Measurements from ENCODE around the gene GRM3. TPM values are rescaled to one million over a fixed set of nuclear protein-coding genes. Genes with fewer than 3 reads are reported as not detected.

Gene GRM3
- total RNA-seq (2021; fragmentation: NEBNext Ultra II Directional; extraction: Animal tissue kit (Norgen Biotek cat#: 25700)) (3.4 and 4.2 TPM in 2 replicates), polyA plus RNA-seq (2011; rRNA removed) (3.1 and 4.9 TPM in 2 replicates), polyA minus RNA-seq (2011; rRNA and poly(A)+ RNA removed) (3.2 and 5.0 TPM in 2 replicates)
- polyA plus RNA-seq (2011; cell fraction: cytosol; rRNA removed) = 3.3 TPM
- 4.3 TPM for polyA plus RNA-seq (2011; cell fraction: nucleus; rRNA removed)
- polyA plus RNA-seq (2012, experiment 1 of 2) = 1.8 to 2.7 TPM (median 2.2 TPM) in 4 replicates
- 0.71 TPM for polyA plus RNA-seq (2012, experiment 2 of 2)
- polyA plus RNA-seq (2013, experiment 1 of 2) = 1.2 TPM
- 1.3 TPM for polyA plus RNA-seq (2013, experiment 2 of 2)
- polyA minus RNA-seq (2011; cell fraction: cytosol; rRNA and poly(A)+ RNA removed) = 5.1 TPM
- 9.9 TPM for polyA minus RNA-seq (2011; cell fraction: nucleus; rRNA and poly(A)+ RNA removed)
- long read RNA-seq, experiment 1 = 0 reads
- long read RNA-seq, experiment 2, partial matches to known transcripts = 0 of 1 reads
- long read RNA-seq, experiment 2, other reads (novel, unspliced or antisense) = 0 of 1 reads

DNA sequence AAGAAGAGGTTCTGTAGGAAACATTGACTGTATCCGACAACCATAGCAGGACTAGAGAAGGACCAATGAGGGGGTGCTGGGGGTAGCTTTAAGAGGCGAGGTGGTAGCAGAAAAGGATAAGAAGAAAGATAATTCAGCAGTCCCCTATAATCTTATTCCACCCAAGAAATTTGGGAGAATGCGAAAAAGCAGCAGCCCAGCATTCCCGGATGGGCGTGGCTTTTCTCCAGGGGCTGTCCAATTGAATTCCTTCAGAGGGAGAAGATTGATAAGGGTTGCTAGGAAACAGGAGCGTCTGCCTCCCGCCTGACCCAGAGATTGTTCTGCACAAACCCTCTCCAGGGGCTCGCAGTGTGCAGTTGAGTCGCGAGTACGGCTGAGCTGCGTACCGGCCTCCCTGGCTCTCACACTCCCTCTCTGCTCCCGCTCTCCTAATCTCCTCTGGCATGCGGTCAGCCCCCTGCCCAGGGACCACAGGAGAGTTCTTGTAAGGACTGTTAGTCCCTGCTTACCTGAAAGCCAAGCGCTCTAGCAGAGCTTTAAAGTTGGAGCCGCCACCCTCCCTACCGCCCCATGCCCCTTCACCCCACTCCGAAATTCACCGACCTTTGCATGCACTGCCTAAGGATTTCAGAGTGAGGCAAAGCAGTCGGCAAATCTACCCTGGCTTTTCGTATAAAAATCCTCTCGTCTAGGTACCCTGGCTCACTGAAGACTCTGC lies at the start of gene GRM3:
TSS of gene GRM3 (plus strand) at position 349 of the 721 bp plus-strand sequence. CDS start 121,237 bp downstream, outside the sequence.
- POLR2A ChIA-PET (ENCODE audit: partially characterized antibody) = interaction anchor here (1.0 to 2.2 kb wide), 2 partner anchors 10 to 20 kb away, joined by 3 to 8 read pairs; no protein-coding TSS in a partner anchor
- Histone ChIP-seq H4K20me1 (replicated peaks in 1 of 2; ENCODE audit: control insufficient read depth in 1 of 2, insufficient read depth in 2 of 2, low read length in 2 of 2) (no peaks in the 10 kb centered on the region), H2BK120ac (replicated peaks; ENCODE audit: low read depth, low read length) (no peak within 1 kb of the TSS), H2BK15ac (ENCODE audit: low read length) (no peak within 1 kb of the TSS; the same call in 1 of the 2 replicates), H3K4ac (replicated peaks; ENCODE audit: insufficient read length, low read depth, low read length) (no peak within 1 kb of the TSS), H4K8ac (ENCODE audit: extremely low read depth, insufficient read depth, low read length) (no peak within 1 kb of the TSS), H2BK12ac (ENCODE audit: low read depth, low read length) (0 out of 2 replicates have a peak within 1 kb of the TSS, but pooled peaks have one; percentile 68), H3K79me1 (ENCODE audit: low read depth, low read length) (no peaks in the 10 kb centered on the region), H3K23ac (ENCODE audit: insufficient read length) (no peak within 1 kb of the TSS), H2AFZ (ENCODE audit: low read length) (peak within 1 kb of the TSS; percentile 91), H3K4me2 (ENCODE audit: insufficient read depth in 1 of 2, low read depth in 2 of 2, low read length in 2 of 2) (peak within 1 kb of the TSS; percentile 83 to 99), H3K14ac (ENCODE audit: insufficient read length) (no peak within 1 kb of the TSS), H4K91ac (replicated peaks; ENCODE audit: insufficient read length, low read length) (peak within 1 kb of the TSS; percentile 68), H3K27ac (ENCODE audit: low read depth, low read length) (no peak within 1 kb of the TSS), H3K9ac (replicated peaks in 1 of 4; ENCODE audit: extremely low read depth in 1 of 4, low read depth in 3 of 4, low read length in 3 of 4) (peak within 1 kb of the TSS in 2 of 4 experiments; percentile 10 to 15; a peak in 4 of 7 replicates), H2AK5ac (ENCODE audit: low read depth, low read length) (no peak within 1 kb of the TSS), H3K56ac (replicated peaks; ENCODE audit: insufficient read length, low read depth, low read length) (no peak within 1 kb of the TSS), H3K79me2 (ENCODE audit: control insufficient read depth in 1 of 2, insufficient read depth in 2 of 2, low read length in 2 of 2) (no peaks in the 10 kb centered on the region), H2BK20ac (ENCODE audit: low read length) (no peak within 1 kb of the TSS), H2BK5ac (ENCODE audit: low read depth, low read length) (peak within 1 kb of the TSS; percentile 75; the same call in 1 of the 2 replicates), H3K4me1 (replicated peaks in 1 of 4; ENCODE audit: control insufficient read depth in 3 of 4, insufficient read depth in 4 of 4, low read length in 3 of 4) (peaks cover 0 to 7% (median 5%) of the 10 kb centered on the region in 4 experiments; a peak in 3 of 7 replicates), H3K23me2 (ENCODE audit: low read depth, low read length) (peaks cover 20% of the 10 kb centered on the region), H4K5ac (ENCODE audit: insufficient read length, low read depth, low read length) (no peak within 1 kb of the TSS), H3K18ac (ENCODE audit: extremely low read depth, low read length) (peak within 1 kb of the TSS; percentile 92; the same call in 1 of the 2 replicates), H3K36me3 (ENCODE audit: control insufficient read depth in 2 of 4, insufficient read depth in 4 of 4, low read length in 3 of 4) (no peaks in the 10 kb centered on the region), H3K9me3 (ENCODE audit: insufficient read depth in 2 of 2, low read depth in 1 of 2, low read length in 1 of 2) (no peaks in the 10 kb centered on the region), H3K27me3 (replicated peaks in 1 of 4; ENCODE audit: control insufficient read depth in 3 of 4, extremely low read depth in 1 of 4, insufficient read depth in 3 of 4, low read length in 3 of 4) (peaks cover 0 to 12% (median 4%) of the 10 kb centered on the region in 4 experiments; a peak in 5 of 7 replicates), H3K4me3 (ENCODE audit: extremely low read depth in 1 of 4, insufficient read depth in 2 of 4, low read depth in 3 of 4, low read length in 4 of 4) (peak within 1 kb of the TSS; percentile 68 to 76 (median 72))
- CTCF ChIA-PET (ENCODE audit: partially characterized antibody) = interaction anchor here (1.0 to 3.7 kb wide), 4 partner anchors 15 to 49 kb away, joined by 4 to 12 read pairs (median 4); no protein-coding TSS in a partner anchor
- FAIRE-seq (peak; percentile 92), DNase-seq (ENCODE audit: low read depth in 1 of 2, low spot score in 2 of 2) (peak in 1 of 2 experiments; percentile 82)
- WGBS, 2 experiments (ENCODE audit: extremely low coverage in 1 of 2, insufficient coverage in 1 of 2, insufficient read length in 1 of 2, insufficient replicate concordance in 2 of 2, low coverage in 1 of 2, low lambda C conversion rate in 2 of 2, missing lambda C conversion rate in 1 of 2) = 1% methylated on average over 21 of the region's 23 CpGs; no CpG with 5 or more reads in 1 of the 2 experiments
- TF ChIP-seq E2F6 (IDR thresholded peaks at IDR 0.05) (peak; percentile 98), EZH2 (IDR thresholded peaks at IDR 0.05; ENCODE audit: low read depth, low read length, severe bottlenecking) (peak; percentile 6), MAX (IDR thresholded peaks at IDR 0.05) (peak; percentile 96), EP300 (IDR thresholded peaks at IDR 0.05; ENCODE audit: borderline replicate concordance in 1 of 2, low read depth in 2 of 2, low read length in 2 of 2) (no peak), TAF1 (IDR thresholded peaks at IDR 0.05; ENCODE audit: low read depth, low read length) (peak; percentile 45; the same call in 1 of the 2 replicates), SP2 (IDR thresholded peaks at IDR 0.05; ENCODE audit: low read length) (no peak), TEAD4 (IDR thresholded peaks at IDR 0.05; ENCODE audit: low read depth, low read length) (peak; percentile 65; the same call in 1 of the 2 replicates), ZNF274 (IDR thresholded peaks at IDR 0.05; ENCODE audit: borderline replicate concordance, extremely low read depth, low read length) (no peak)

All from H1 (cell line).